ENCODE measurements around the gene POLDIP2. TPM values are rescaled to one million over a fixed set of nuclear protein-coding genes. Genes with fewer than 3 reads are reported as not detected.

Gene POLDIP2
- total and polyA plus RNA-seq, 9 of the 15 experiments (the other 6 are each of a cell fraction or from before 2014, with no cell fraction given), result 22.0 to 137 (median 104) TPM

DNA sequence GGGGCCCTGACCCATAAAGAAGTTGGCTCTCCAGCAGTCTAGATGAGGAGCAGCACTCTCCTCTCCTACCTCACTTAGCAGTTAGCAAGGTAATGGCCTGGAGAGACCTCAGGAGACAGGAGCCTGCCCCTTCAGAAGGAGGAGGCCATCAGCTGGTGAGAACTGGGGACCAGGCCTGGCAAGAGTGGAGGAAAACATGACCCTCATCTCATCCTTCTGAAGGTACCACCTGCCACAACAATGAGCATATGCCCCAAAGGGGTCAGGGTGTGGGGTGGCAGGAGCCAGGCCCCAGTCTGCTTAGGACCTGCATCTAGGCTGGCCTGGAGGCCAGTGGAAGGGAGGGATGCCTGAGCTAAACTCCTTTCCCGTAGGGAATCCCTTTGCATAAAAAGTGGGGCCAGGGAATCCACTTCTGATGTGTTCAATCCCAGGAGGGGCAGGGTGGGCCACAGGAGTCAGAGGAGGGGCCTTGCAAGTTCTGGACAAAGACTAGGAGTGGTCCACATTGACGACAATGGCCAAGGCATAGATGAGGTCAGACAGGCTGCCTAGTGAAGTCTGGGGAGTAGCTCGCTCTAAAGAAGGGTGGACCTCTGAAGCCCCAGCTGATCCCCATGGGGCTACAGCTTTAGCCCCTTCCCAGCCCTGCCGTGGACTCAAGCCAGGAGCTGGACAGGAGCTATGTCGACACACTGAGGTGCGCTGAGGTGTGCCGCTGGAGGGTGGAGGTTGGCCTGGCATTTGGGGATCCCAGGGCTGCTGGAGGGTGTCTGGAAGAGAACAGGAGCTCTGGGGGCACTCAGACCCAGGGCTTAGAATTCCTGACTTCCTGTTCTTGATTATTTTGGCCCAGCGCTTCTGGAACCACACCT is 6.7 kb upstream of the POLDIP2 start:
- Histone ChIP-seq H3K9me3 (replicated peaks; ENCODE audit: control insufficient read depth, insufficient read depth, low read depth, low read length) (no peaks in the 10 kb centered on the region), H3K4me2 (ENCODE audit: insufficient read depth, low read length) (no peak overlapping the region), H3K9me1 (ENCODE audit: control insufficient read depth, insufficient read depth, low read length) (no peaks in the 10 kb centered on the region), H3K27me3 (ENCODE audit: control insufficient read depth in 2 of 2, insufficient read depth in 2 of 2, low read length in 2 of 2) (no peaks in the 10 kb centered on the region), H2AFZ (ENCODE audit: low read depth, low read length) (no peak overlapping the region), H3K27ac (ENCODE audit: extremely low read depth, low read depth, low read length) (no peak overlapping the region), H3K4me1 (replicated peaks in 1 of 2; ENCODE audit: control insufficient read depth in 2 of 2, insufficient read depth in 2 of 2, low read length in 2 of 2) (peaks cover 0 to 14% of the 10 kb centered on the region in 2 experiments; a peak in 1 of 5 replicates), H3K9ac (ENCODE audit: insufficient read depth in 1 of 2, low read depth in 2 of 2, low read length in 2 of 2) (peak overlapping the region in 1 of 2 experiments; percentile 35; a peak in 1 of 4 replicates), H3K4me3 (no peak overlapping the region), H4K20me1 (replicated peaks; ENCODE audit: control insufficient read depth, insufficient read depth, low read length) (no peaks in the 10 kb centered on the region), H3K79me2 (ENCODE audit: control insufficient read depth, insufficient read depth, low read length) (no peaks in the 10 kb centered on the region), H3K36me3 (ENCODE audit: control insufficient read depth, insufficient read depth, low read length) (peaks cover 47% of the 10 kb centered on the region)
- in situ Hi-C loops (cut with MboI) (no loop called here), intact Hi-C loops (cut with micrococcal nuclease) (no loop called here)
- CTCF ChIA-PET (ENCODE audit: low intra/inter-chr PET ratio), result no interaction called here
- POLR2A ChIA-PET, result interaction anchor here (0.7 to 0.9 kb wide), 2 partner anchors 17 to 72 kb away, joined by 3 read pairs; no protein-coding TSS in a partner anchor
- 80% methylated on average over 8 of the region's 8 CpGs for WGBS (ENCODE audit: insufficient coverage, low coverage, missing lambda C conversion rate)
- ATAC-seq (no peak), DNase-seq (ENCODE audit: extremely low read depth in 1 of 4, low spot score in 3 of 4) (no peak), FAIRE-seq (no peak)
- TF ChIP-seq MEIS2 (IDR thresholded peaks at IDR 0.05; ENCODE audit: partially characterized antibody) (no peak), KDM1A (IDR thresholded peaks at IDR 0.05) (no peak), ZNF512 (tag; IDR thresholded peaks at IDR 0.05) (no peak), NR1H2 (CRISPR knock-in tag; IDR thresholded peaks at IDR 0.05) (no peak)
- TF ChIP-seq, protein P1, sequence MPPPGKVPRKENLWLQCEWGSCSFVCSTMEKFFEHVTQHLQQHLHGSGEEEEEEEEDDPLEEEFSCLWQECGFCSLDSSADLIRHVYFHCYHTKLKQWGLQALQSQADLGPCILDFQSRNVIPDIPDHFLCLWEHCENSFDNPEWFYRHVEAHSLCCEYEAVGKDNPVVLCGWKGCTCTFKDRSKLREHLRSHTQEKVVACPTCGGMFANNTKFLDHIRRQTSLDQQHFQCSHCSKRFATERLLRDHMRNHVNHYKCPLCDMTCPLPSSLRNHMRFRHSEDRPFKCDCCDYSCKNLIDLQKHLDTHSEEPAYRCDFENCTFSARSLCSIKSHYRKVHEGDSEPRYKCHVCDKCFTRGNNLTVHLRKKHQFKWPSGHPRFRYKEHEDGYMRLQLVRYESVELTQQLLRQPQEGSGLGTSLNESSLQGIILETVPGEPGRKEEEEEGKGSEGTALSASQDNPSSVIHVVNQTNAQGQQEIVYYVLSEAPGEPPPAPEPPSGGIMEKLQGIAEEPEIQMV (tag; conservative IDR thresholded peaks at IDR 0.05; ENCODE audit: low read depth), result no peak
- BruUV-seq (replicated peaks), result no TSS peak

All from K562 (cell line).